Breast epithelium (tissue), 3 donors: ENCODE measurements around the gene PTPDC1.

Source experiments
- CTCF ChIP-seq, 3 donors: fragments of 450-650 bp; IDR thresholded peaks; one replicate each; pipeline ENCODE4 v1.5.1; 2016 to 2017; ENCODE audit warnings: antibody characterized with exemption in 3 of 3, mild to moderate bottlenecking in 3 of 3, moderate library complexity in 3 of 3
- POLR2A ChIP-seq: fragments of 450-650 bp; IDR thresholded peaks from one replicate; pipeline ENCODE4 v1.6.1; 2016; ENCODE audit warnings: antibody characterized with exemption, mild to moderate bottlenecking, moderate library complexity
- POLR2AphosphoS5 ChIP-seq, 3 donors: sonication (generic); formaldehyde crosslinking; IDR thresholded peaks; one replicate each; pipeline ENCODE4 v1.6.1; 2017; ENCODE audit warnings: antibody characterized with exemption in 3 of 3

GRCh38 chr9:94149696-94150095 lies 65.4 kb downstream of the PTPDC1 start:
- TF ChIP-seq CTCF (IDR thresholded peaks at IDR 0.05) (no peak), POLR2AphosphoS5 (IDR thresholded peaks at IDR 0.05) (no peak), POLR2A (no peak)
